EL (cell line): ENCODE results near the gene FHDC1.
A peak's percentile ranks its signal among the peaks of the same experiment; 100 is the strongest.

Experiments
- DNase-seq: peaks from one replicate; pipeline ENCODE4 v3.0.0-alpha.2; 2016

Gene FHDC1

DNA sequence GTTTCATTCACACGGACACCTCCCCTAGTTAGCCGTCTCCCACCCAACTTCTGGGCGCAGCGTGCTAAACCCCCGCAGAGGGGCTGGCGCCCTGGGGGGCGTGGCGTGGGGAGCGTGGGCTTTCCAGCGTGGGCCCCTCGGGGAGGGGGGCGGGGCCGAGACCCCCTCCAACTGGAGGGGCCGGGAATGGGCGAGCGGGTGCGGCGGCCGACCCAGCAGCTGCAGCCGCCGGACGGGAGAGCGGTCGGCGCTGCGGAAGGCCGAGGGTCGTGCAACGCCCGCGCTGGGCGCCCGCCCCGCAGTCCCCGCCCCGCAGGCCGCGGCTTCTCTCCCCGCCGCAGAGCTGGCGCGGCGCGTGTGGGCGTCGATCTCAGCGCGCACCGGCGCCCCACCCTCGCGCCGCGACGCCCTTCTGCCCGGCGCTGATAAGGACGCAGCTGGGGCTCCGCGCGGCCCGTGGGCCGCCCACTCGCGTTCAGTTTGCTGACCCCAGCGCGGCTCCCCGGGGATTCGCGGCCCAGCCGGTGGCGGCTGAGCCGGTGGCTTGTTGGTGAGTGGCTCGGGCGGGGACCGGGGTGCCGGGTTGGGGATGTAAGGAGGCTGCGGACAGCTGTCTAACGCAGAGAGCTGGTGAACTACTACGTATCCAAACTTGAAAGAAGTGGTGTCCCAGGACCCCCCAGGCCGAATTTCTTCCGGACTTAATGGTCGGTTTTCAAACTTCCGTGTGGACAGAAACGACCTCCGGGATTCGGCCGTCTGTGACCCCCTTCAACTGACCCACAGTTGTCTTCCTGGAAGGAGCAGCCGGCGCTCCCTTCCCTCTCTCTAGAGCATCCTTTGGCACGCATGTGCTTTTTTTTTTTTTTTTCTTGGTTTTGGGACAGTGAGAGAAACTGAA is 1.5 kb downstream of the FHDC1 start:
- DNase-seq = peak; percentile 44

DNA sequence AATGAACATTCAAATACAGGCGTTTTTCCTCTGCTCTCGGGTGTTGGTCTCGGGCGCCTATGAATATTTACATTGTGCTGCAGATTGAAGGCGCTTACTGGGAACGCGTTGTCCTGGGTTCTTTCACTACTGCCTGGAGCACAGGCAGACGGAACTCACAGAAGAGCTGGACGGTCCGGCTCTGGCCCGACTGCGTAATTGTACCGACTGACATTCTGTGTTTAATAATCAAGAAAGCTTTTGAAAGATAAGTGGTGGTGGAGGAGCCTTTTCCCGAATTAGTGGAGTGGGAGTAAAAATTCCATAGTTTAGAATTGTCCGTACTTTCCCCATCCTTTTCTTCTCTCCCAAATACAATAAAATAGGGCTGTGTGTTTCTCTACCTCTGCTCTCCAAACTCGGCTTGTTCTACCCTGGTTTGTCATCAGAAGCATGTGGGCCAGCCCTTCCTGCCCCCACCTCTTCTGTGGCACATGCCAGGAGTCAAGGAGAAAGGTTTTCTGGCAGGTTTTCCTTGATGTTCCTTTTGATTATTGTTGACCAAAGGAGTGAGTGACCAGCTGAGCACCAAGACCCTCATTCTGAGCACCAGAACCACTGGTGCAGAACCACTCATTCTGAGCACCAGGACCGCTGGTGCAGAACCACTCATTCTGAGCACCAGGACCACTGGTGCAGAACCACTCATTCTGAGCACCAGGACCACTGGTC is 2.3 kb downstream of the FHDC1 start:
- no peak for DNase-seq

DNA sequence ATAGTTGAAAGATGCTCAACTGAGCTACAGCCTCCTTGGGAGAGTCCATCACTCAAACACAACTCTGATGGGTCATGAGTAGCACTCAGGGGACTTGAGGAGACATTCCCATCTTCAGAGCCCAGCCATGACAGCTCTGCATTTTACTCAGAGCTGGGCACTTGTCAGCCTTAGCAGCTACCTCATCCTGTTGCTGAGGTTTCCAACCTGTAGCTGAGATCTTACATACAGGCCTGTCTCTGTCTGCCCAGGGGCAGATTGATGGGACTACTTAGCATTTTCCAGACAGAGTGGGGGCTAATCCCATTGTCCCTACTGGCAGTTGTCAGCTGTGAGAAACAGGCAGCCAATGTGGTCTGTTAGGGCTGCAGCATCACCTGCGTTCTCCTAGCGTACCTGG is 3.5 kb downstream of the FHDC1 start:
- DNase-seq = no peak

DNA sequence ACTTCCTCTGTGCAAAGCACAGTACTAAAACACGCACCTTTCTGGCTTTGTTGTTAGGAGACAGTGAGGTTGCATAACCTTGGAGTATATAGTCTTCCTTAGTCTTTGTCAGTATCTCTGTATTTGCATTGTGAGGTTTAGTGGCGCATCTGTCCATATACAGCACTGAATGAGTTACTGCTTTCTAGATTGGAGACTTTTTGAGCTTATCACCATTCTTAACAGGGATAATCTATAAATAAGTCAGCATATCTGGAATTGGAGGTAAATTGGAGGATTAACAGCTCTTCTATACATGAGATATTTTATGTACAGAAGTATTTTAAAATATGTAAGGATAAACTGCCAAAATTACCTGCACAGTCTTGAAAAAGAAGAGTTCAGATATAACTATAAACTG is 4.3 kb downstream of the FHDC1 start:
- DNase-seq = no peak

DNA sequence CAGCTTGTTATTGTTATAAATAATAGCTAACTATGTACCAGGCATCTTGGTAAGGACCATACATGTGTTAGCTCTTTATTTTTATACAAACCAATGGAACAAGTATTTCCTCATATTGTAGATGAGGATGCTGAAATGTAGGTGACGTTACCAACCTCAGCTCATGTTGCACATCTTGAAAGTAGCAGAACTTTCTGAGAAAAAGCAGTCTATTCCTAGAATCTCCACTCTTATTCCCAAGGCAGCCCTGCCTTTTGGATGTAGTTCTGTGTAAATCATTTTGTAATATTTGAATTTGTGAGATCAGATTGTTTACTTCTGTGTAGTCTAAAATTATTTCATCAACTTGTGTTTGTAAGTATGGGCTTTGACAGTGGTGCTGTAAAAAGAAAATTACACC is 5.3 kb downstream of the FHDC1 start:
- DNase-seq = no peak

DNA sequence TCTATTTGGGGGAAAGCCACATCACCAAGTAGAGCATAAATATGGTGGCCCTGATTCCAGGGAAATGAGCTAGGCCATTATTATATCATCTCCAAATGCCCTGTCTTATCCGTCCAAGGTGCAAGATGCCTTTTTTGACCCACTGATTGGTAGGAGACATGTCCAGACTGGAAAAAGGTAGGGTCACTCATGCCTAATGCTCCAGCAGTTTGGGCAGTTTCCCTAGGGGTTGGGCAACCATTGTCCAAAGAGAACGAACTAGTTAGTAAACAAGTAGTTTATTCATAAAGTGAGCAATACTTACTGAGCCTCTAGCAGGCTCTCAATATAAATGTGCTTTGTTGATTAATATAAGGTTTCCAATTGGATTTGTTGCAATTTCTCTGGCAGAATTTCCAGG is 6.2 kb downstream of the FHDC1 start:
- DNase-seq = no peak

DNA sequence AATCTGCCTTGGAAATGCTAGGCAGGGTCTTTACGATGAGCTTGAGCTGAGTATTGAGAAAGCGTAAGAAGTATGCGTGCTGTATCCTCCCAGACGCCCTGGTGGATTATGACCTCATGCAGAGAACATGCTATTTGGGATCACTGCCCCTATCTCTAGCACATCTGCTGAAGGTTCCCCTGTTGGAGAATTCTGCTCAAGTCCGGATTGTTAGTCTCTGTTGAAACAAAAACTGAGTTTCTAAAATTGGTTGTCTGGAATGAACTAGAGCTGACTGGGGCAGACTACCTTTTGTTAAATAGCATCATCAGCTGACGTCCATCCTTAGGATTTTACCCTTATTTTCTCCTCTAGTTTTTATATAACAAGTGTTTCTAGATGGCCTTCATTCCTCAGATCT is 7.5 kb downstream of the FHDC1 start:
- DNase-seq = peak; percentile 84

DNA sequence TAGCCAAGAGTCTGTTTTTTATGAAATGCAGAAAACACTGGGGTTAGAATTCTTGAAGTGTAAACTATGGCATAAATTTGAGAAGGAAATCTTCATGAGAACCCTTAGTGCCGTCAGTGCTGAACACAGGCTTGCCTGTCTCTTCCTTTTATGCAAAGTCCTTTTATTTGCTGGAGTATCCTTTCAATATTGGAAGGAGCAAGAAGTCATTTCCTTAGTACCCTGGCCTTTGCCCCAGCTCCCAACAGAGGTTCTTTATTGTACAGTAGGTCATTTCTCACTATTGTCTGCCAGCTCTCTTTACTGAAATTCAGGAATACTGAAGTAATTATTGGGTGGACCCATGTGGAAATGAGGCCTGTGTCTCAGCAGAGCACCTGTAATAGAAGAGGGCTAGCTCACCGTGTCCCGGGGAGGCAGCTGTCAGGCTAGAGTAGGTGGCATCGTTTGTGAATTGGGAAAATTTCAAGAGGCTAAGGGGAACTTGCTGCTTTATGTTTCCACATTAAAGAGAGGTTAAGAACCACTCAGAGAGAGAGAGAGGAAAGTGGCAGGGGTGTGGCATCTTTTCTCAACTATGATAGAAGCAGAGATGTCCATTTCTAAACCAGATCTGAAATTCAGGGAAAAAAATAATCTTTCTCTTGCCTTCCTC is 8.7 kb downstream of the FHDC1 start:
- DNase-seq = no peak

DNA sequence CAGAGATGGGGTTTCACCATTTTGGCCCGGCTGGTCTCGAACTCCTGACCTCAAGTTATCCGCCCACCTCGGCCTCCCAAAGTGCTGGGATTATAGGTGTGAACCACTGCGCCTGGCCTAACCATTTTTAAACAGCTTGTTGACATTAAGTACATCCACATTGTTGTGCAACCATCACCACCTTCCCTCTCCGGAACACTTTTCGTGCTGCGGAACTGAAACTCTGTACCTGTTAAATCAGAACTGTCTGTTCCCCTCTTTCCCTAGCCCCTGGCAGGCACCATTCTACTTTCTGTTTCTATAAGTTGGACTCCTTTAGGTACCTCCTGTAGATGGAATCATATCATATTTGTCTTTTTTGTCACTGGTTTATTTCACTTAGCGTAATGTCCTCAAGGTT is 9.5 kb downstream of the FHDC1 start:
- DNase-seq = no peak

DNA sequence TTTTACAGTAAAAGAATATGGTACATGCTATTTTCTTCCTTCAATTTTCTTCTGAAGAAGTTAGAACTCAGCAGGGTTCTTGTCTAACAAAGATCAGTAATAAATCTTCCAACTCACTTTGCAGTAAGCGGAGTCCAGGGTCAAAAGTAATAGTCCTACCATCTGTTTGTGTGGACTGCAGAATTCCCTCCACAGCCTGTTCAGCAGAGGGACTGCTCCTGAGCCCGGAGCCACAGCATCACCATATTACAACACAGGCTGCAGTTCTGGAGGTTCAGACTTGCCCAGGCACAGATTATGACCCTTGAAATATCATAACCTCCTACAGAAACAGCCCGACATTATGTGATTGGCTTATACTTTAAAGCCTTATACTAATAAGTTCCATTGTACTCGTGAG is 10.3 kb downstream of the FHDC1 start:
- DNase-seq = no peak

DNA sequence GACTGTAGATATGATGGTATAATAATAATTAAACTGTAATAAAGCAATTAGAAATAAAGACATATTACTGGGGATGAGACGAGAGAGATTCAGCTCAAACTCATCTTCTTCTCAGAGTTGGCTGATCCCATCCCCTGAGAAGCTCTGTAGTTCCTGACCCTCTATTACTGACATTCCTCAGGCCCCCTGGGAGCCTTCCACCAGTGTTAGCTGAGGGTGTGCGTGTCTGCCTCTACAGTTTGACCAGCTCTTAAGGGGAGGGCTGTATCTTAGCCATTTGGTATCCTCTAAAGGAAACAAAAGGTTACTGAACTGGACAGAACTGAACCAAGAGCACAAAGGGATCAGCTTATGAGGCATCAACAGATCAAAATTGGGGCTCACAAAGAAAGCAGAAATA is 11.2 kb downstream of the FHDC1 start:
- no peak for DNase-seq

DNA sequence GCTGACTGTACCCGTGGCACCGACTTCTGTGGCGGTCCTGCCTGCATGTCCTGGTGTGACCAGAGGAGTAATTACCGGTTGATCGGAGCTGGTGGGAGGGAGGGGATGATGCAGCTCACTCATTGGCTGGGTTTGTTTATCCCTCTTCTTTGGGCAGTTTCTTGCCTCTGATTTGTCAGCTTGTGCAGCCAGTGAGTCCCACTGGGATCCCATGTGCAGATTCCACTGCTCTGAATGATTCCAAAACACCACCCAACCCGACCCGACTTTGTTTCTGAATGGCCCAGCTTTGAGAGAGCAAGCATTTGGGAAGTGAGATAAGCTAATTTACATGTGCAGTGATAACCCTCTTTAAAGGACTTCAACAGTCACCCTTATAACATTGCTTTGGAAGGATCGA is 13.8 kb downstream of the FHDC1 start:
- DNase-seq = no peak

DNA sequence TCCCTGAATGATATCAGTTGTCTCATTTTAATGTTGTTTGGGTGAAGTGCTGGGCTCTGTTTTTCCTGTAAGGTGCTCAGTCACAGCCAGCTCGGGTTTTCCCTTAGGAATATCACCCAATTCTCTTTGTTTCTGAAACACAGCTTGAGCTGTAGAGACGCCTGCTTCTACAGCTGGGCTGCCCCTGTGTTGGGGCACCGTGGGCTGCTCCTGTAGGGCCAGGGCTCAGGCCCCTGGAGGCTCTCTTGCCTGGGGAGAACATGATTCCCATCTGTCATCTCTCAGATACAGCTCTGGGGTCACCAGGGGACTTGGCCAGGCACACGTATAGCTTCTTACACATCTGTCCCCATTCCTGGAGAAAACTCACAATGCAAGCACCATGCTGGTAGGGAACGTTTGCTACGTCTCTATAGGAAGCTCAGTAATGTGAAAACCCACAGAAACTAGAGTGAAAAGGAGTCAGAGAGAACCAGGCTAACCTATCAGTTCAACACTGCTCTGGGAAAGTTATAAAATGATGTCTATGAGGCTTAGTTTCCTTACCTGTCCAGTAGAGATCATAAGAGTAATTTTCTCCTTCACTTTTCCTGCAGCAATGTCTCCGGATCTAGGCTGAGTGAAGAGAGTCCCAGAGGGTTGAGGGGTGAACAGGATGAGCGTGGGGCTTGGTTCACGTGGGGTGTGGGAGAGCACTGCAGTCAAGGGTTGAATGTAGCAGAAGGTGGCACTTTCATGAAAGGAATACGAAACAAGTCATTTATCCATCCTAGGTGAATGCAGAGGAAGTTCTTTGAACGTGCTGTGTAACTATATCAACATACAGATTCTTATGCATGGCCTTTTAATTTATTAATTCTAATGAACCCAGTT is 14.5 kb downstream of the FHDC1 start:
- DNase-seq = no peak

DNA sequence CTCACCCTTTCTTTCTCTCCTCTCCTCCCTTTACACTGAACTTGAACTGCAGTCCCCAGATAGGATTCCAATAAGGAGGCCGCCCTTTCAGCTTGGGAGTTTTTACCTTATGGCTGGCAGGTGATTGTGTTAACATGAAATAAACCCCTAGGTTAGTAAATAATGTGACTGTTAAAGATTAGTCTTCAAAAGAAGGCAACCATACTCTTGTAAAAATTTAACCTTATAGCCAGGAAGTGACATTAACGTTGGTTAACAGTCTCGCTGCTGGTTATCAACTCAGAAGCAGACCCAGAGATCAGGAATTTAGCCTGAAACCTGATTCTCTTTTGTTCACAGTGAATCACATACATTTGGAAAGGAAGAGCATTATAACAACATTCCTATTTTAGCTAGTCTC is 15.2 kb downstream of the FHDC1 start:
- no peak for DNase-seq

DNA sequence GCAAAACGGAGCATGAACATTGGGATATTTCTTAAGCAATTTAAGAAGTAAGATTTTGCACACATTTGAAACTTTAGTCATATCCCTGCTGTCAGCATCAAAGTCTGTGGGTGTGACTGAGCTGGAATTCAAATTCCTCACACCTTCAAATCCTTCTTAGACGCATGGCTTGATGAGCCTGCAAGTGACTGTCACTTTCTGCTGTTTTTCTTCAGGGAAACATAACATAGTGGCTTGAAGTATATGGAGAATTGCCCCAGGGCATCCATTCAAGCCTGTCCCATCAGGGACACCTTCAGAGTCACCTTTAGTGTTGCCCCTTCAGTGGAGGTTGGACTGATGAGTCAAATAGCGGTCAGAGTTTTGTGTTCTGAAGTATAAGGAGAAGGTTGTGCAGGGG is 17.4 kb downstream of the FHDC1 start:
- DNase-seq = no peak

DNA sequence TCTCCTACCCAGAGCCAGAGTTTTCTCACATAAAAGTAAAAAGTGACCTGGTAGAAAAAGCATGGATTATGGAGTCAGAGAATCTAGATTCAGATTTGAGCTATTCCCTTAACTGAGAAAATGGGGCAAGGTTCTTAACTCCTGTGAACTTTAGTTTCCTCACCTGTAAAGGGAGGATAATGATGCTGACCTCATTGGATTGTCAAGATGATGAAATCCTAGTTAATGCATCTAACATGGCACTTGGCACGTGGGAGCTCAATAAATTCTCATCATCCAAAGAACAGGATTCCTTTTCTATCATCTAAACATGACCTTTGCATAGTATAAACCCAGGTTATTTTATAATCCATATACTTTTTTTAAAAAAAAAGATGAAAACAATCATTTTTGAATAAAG is 18.6 kb downstream of the FHDC1 start:
- no peak for DNase-seq

DNA sequence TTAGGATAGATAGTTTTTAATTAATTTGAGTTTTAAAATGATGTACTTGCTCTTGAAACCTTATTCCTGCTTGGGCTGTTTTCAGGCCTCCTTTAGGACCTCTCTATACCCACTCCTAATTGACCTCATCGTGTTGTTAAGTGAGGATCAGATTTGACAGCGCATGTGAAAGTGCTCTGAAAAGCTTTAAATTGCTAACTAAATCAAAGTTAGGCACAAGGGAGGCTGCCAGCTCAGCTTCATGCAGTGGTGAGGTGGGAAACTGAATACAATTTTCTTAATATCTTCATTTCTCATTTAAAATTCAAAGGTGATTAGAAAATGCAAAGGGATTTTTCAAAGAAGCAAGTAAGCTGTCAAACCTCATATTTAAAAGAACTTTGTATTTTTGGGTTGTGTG is 20.0 kb downstream of the FHDC1 start:
- DNase-seq = no peak

DNA sequence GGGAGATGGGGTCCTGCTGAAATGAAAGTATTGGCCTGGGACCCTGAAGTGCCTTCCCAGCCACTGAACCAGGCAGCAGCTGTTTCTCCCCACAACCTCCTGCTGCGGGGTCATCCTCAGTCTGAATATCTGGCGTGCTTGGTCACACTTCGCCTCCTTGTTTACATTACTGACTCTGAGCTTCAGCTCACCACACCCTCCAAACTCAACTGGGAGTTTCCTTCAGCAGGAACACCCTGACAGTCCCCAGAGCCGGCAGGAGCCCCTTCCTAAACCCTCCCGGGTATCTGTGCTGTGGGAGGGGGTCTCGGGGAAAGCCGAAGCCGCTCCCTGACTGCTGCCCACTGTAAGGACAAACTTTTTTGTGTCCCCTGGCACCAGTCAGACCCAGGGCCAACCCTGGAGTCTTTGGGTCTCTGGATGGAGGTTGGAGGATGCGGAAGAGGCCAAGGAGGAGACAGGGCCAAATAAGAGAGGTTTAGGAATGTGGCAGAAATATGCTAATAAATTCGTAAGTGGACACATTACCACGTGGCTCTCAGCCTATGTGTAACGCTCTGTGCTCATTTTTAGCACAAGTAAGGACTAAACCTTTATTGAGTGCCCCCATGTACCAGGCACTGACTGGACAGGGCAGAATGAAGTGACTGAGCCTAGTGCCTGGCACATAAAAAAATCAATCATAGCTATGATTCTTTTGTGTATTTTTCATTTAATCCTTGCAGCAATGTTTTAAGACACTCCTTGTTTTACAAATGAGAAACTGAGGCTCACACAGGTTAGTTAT is 20.7 kb downstream of the FHDC1 start:
- peak; percentile 72 for DNase-seq

DNA sequence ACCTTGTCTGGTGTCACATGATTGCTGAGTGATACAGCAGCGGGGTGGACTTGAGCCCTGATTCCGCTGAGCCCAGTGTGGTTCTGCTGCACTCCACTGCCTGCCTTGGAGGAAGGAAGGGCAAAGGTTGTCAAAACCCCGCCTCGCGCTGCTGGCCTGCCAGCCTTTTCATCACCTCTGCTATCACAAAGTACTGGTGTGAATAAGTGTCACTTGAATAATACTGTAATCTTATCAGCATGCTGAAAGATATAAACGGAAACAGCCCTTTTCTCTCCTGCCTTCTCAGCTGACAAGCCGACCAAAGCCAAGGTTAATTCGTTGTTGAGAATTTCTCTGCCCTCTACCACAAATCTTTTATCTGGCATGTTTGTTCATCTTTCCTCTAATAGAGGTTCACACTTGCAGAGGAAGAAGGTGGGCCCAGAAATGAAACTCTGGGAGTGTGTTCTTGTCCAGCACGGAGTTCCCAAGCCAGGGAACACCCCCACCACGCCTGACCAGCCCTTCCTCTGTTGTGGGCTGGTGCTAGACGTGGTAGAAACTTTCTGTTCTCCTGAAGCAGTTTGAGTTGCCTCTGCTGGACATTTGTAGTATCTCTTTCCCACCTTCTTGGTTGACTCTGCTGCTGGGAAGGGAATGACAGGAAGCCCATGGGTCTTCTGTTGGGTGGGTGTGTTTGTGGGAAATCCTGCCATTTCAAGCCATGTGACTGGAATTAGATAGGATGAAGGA is 21.5 kb downstream of the FHDC1 start:
- DNase-seq = no peak

DNA sequence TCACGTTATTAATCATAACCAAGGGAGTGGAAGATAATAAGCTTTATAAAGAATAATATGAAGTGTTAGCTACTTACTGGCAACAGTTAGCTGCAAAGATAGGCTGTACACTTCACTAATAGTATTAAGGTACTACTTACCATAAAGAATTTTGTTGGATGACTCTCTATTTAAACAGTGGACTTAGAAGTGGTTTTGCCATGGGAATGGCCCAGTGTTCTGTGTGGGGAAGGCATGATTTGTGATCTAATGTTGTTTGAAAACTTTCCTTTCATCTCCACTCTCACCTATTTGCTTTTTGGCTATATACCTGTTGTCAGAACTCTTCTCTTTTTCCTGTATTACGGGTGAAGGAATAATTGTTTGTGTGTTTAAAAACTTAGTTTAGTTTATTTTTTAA is 23.0 kb downstream of the FHDC1 start:
- DNase-seq = no peak

DNA sequence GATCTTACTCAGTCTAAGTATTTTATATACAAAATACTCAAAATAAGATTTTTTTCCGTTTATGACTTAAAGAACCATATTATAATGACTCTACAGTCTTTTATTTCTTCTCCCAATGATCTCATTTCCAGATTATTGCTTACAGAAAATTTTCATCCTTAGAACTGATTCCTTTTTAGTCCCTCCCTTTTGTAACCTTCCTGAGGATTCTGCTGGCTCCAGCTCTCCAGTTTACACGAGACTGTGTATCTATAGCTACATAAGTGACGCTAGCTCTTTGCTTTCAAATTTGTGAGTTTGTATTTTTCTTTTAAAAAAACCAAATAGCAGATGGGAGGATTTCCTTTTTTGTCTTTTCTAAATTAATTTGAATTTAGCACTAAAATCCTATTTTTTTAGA is 24.0 kb downstream of the FHDC1 start:
- DNase-seq = no peak
